Activated CD4-positive, CD25-positive, alpha-beta regulatory T cell (primary cell): ENCODE data around the gene TRABD.

Experiments used
- DNase-seq, 4 experiments: peaks; one replicate each; lab custom pipeline; 2025; lab: John Stamatoyannopoulos, UW

TRABD gene

DNA sequence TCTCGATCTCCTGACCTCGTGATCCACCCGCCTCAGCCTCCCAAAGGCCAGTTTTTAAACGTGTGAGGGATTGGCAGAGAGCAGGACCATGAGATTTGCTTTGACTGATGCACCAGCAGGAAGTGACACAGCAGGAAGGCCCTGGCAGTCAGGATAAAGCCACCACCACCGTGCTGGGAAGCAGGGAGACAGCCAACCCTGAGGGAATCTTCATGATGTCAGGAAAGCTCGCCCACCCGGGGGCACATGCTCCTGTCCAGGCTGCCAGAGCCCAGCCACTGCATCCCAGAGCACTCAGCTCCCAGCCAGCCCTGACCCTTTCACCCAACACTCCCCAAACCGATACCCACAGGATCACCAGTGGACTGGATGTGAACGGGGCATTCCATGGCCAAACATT lies 53.0 kb downstream of the TRABD start:
- no peak for DNase-seq

DNA sequence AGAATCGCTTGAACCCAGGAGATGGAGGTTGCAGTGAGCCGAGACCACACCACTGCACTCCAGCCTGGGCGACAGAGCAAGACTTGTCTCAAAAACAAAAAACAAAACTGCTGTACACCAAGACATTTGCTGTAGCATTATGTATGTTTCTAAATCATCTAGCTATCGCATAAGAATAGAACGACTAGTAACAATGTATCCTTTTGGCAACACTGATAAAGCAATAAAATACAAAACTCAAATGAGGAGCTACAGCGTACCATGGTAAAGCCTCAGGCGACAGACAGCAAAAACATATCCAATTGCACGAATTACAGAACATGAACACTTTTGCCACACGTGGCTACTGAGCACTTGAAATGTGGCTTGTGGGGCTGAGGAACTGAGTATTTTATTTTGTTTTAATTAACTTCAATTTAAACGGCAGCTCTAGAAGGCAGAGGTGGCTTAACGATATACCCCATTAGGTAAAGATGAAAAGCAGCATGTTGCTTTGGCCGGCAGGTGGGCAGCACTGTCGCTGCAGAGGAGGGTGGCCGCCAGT lies 56.8 kb downstream of the TRABD start:
- DNase-seq, result no peak

DNA sequence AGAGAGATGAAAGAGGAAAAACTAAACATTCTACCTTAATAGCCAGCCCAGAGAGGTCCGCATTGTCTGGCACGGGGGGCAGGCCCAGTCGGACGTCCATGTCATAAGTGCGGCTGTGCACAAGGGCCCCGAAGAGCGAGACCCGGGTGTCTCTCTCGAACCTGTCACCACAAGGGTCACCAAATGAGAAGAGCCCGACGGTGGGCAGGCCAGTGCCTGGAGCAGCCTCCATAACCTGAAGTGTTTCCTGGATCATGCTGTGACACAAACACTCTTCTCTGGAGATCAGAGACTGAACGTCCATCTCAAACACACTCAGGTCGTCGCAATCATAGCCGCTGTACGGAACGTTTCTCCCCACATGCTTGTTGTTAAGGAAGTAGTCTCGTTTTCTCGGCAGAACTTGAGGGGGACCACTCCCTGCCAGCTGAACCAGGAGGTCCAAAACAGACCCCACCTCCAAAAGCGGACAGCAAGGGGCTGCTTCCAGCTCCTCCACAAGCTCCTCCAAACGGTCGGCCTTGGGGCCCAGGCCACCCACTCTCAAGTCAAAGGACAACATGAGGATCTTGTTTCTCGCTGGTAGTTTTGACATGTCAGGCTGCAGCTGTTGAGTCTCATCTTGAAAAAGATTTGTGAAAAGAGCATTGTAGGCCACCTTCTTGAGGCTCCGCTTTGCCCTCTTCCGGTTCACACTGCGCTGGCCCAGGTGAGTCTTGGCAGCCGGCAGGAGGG lies 58.1 kb downstream of the TRABD start:
- DNase-seq, result no peak

DNA sequence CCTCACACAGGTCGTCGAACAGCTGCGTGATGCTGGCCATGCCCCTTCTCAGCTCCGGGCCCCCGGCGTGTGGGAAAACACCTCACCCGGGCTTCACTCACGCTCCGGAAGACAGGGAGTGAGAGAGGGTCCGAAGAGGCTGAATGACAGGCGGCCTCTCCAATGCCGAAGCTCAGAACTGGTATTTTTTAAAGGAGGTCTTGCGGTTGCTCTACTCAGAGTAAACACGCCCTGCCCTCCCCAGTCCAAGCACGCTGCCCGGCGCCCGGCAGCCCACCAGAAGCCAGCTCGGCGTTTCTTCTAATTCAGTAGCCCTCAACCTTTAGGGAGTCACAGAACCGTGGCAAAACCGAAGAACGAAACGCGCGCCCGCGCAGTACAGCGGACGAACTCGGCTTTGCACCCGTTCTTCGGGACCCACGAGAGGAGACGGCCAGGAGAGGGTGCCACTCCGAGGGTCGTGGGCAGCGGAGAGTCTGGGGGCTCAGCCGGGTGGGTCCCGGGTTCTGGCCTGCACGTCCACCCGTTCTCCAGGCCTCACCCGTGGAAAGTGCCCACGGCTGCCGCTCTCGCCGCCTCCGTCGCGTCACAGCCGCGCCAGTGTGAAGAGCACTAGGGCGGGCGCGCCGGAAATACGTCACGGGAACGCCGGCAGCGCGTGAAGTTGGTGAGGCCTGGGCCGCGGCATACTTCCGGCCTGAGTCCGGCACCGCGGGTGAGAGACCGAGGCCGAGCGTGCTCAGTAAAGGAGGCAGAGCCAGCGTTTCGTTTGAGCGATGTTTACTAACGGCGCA lies 58.9 kb downstream of the TRABD start, which contains the start of gene TUBGCP6:
TSS of gene TUBGCP6 (minus strand) at position 604 of the 794 bp plus-strand sequence. CDS start at position 40, 564 bp downstream.
- peak; percentile 86 to 90 (median 87) for DNase-seq

DNA sequence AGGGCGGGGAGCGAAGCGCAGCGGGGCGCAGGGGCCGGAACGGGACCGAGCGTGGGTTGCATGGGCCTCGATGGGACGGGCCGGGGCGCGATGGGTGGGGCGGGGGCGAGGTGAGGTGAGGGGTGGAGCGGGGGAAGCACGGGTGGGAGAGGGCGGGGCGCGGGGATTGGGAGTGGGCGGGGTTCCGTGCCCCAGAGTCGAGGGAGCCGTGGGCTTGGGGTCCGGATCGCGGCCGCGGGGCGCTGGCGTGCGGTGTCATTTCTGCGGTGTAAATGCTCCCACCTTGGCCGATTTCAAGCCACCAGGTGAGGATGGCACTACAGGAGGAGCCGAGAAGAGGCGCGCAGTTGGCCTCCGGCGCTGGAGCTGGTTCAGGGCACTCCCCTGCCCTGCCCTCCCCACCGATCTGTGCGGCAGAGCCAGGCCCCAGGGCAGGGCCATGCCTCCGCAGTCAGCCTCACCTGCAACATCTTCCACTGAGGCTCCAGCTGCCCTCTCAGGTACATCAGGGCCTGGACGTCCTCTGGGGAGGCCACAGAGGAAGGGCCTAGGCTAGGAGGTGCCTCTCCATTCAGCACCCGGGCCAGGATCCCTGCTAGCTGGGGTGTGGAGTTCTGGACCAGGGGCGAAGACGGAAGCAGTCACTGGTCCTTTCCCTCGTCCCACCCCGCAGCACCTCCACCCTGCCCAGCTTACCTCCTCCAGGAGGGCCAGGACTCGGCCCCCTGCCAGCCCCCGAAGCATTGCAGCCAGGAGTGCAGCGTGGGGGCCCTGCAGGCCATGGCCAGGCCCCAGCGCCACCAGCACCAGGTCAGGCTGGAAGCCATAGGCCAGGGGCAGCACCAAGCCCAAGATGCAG lies 59.7 kb downstream of the TRABD start:
- DNase-seq, result peak in 1 of 4 experiments; percentile 64

DNA sequence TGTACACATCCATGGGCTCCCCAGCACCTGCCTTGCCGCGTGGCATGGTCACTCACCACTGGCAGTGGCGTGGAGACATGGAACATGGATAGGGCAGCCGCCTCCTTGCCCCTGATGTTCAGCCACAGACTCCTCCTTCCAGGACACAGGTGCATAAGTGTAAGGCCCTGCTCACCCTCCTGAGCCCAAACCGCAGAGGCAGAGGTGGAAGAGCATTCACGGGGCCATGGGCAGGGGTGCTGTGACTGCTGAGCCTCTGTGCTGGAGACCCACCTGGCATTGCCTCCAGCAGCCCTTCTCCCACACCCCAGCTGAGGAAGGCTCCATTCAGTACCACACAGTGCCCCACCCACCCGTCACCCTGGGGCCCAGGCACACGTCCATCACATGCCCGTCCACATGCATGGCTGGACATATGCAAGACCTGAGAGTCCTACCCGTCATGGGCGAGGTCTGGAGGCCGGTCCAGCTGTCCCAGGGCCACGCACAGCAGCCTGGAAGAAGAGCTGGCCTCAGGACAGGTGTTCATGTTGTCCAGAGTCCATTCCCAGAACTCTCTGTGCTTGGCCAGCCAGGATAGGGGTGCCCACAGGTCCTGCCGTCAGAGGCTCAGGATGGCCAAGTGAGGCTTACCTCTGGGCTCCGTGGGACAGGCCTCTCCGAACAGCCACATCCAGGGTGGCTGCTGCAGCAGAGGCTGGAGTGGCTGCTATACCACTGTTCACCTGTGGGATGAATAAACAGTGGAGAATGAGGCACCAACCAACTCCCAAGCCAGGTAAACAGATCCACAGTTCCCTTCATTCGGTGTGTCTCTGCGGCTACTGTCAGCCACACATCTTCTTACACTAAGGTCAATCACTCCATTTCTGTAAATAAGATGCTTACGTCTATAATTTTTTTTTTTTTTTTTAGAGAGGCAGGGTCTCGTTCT lies 60.8 kb downstream of the TRABD start:
- no peak for DNase-seq

DNA sequence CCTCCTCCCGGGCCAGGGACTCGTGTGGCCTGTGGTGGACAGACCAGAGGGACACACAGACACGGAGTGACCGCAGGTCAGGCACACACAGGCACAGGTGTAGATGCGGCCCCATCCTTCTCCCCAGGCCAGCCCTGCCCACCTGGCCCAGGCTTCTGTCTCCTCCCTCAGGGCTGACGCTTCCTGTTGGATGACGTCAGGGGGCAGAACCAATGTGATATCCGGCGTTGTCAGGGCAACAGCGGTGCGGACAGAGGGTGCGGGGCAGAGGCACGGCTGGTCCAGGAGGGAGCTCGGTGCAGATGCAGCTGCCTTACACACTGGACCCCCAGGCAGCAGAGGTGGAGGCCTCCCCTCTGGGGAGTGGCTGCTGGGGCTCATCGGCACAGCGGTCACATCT lies 62.0 kb downstream of the TRABD start:
- DNase-seq, result no peak

DNA sequence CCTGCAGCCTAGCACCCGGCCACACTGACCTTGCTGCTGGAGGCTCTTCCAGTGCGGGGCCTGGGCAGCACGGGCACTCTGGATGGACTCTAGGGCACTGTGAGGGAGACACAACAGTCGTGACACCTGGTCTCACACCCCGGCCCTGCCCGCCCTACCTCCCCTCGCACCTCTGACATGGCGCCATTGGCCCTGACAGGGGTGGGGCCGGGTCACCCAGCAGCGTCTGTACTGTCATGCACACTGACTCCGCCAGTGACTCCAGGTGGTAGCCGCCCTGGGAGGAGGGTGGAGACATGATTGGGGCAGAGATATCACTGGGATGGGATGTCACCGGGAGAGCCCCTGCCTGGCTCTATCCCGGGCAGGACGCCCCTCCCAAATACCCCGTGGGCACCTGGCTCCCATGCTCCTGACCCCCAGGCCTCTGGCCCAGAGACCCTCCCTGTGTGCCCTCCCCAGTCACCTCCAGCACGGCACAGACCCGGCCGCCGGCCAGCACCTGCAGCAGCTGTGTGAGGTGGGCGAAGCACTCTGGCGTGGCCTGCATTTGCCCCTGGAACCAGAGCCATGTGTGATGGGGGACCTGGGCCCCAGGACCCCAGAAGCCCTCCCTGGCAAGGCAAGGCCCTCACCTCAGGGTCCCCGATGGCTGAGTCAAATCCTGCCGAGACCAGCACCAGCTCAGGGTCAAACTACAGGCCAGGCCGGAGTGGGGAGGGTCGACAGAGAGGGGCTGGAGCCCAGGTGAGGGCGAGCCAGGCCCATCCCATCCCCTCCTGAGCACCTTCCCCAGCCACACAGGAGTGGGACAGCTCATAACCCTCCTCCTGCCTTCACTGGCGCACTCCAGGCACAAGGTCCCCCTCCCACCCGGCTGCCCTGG lies 62.7 kb downstream of the TRABD start:
- no peak for DNase-seq
